Mucosa of rectum (tissue), 2 donors: ENCODE data around the gene ZSCAN20.
"Not testable (repeated sequence)": the region's sequence is repeated elsewhere in the genome, so short reads cannot be mapped to it uniquely, and the experiment has no call there.

Experiments
- H3K27ac ChIP-seq, 2 donors: one replicate each; pipeline ENCODE4 v1.7.0; 2013; ENCODE audit warnings: inconsistent platforms in 2 of 2, low read depth in 2 of 2, low read length in 2 of 2
- H3K27me3 ChIP-seq, 2 donors: one replicate each; pipeline ENCODE4 v1.7.0; 2013; ENCODE audit warnings: low read length in 2 of 2; ENCODE audit not compliant: control insufficient read depth in 2 of 2, insufficient read depth in 2 of 2
- H3K36me3 ChIP-seq, 2 donors: one replicate each; pipeline ENCODE4 v1.7.0; 2013; ENCODE audit warnings: low read length in 2 of 2; ENCODE audit not compliant: control insufficient read depth in 2 of 2, insufficient read depth in 2 of 2
- H3K4me1 ChIP-seq, 2 donors: one replicate each; pipeline ENCODE4 v1.7.0; 2013; ENCODE audit warnings: low read length in 2 of 2, mild to moderate bottlenecking in 1 of 2; ENCODE audit not compliant: control insufficient read depth in 2 of 2, insufficient read depth in 2 of 2
- H3K4me3 ChIP-seq, 2 donors: one replicate each; pipeline ENCODE4 v1.7.0; 2013; ENCODE audit warnings: low read length in 2 of 2
- H3K9ac ChIP-seq, 2 donors: one replicate each; pipeline ENCODE4 v1.7.0; 2013; ENCODE audit warnings: low read length in 2 of 2, low read depth in 1 of 2, mild to moderate bottlenecking in 1 of 2
- H3K9me3 ChIP-seq, 2 donors: one replicate each; pipeline ENCODE4 v1.7.0; 2013; ENCODE audit warnings: low read length in 2 of 2; ENCODE audit not compliant: control insufficient read depth in 2 of 2
- donor health status: healthy.
- donor health status: Normal muscosa, but diverticular disease.

Gene ZSCAN20

DNA sequence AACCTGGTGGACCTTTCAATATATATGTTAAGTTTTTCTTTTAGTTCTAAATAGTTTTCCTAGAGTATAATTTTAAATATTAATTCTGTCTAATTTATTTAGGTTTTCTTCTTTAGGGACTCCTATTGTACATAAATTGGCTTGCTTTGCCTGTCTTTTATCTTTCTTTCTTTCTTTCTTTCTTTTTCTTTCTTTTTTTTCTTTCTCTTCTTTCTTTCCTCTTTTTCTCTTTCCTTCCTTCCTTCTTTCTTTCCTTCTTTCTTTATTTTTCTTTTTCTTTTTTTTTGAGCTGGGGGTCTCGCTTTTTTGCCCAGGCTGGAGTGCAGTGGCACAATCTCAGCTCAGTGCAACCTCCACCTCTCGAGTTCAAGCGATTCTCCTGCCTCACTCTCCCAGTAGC is 35.2 kb downstream of the ZSCAN20 start:
- no peak overlapping the region for H3K27ac ChIP-seq
- H3K9ac ChIP-seq, result no peak overlapping the region
- no peak overlapping the region for H3K4me3 ChIP-seq
- no peaks in the 10 kb centered on the region for H3K36me3 ChIP-seq
- no peaks in the 10 kb centered on the region for H3K9me3 ChIP-seq
- H3K27me3 ChIP-seq, result no peaks in the 10 kb centered on the region
- no peaks in the 10 kb centered on the region for H3K4me1 ChIP-seq

DNA sequence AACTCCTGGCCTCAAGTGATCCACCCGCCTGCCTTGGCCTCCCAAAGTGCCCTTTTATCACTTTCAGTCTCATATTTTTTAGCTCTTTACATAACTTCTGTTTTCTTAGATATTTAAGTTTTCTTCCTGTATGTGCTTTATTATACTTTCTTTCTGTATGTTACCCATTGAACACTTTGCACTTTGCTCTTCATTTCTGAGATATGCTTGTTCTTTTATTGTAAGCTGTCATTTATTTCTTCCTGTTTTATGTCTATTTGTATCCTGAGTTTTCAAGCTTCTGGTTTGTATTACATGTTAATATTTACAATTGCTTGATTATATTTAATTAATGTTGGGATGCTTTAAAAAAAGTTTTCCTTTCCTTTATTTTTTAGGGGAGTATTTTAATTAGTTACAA is 35.7 kb downstream of the ZSCAN20 start:
- H3K36me3 ChIP-seq, result no peaks in the 10 kb centered on the region
- H3K9me3 ChIP-seq, result no peaks in the 10 kb centered on the region
- no peaks in the 10 kb centered on the region for H3K27me3 ChIP-seq
- H3K4me1 ChIP-seq, result no peaks in the 10 kb centered on the region
- H3K4me3 ChIP-seq, result no peak overlapping the region
- H3K27ac ChIP-seq, result no peak overlapping the region
- no peak overlapping the region for H3K9ac ChIP-seq

DNA sequence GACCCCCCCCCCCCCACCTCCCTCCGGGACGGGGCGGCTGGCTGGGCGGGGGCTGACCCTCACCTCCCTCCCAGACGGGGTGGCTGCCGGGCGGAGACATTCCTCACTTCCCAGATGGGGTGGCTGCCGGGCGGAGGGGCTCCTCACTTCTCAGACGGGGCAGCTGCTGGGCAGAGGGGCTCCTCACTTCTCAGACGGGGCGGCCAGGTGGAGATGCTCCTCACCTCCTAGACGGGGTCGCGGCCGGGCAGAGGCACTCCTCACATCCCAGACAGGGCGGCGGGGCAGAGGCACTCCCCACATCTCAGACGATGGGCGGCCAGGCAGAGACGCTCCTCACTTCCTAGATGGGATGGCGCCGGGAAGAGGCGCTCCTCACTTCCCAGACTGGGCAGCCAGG is 36.8 kb downstream of the ZSCAN20 start:
- H3K4me3 ChIP-seq, H3K9me3 ChIP-seq, H3K27ac ChIP-seq, H3K9ac ChIP-seq, H3K36me3 ChIP-seq, H3K27me3 ChIP-seq, H3K4me1 ChIP-seq: not testable (repeated sequence)

DNA sequence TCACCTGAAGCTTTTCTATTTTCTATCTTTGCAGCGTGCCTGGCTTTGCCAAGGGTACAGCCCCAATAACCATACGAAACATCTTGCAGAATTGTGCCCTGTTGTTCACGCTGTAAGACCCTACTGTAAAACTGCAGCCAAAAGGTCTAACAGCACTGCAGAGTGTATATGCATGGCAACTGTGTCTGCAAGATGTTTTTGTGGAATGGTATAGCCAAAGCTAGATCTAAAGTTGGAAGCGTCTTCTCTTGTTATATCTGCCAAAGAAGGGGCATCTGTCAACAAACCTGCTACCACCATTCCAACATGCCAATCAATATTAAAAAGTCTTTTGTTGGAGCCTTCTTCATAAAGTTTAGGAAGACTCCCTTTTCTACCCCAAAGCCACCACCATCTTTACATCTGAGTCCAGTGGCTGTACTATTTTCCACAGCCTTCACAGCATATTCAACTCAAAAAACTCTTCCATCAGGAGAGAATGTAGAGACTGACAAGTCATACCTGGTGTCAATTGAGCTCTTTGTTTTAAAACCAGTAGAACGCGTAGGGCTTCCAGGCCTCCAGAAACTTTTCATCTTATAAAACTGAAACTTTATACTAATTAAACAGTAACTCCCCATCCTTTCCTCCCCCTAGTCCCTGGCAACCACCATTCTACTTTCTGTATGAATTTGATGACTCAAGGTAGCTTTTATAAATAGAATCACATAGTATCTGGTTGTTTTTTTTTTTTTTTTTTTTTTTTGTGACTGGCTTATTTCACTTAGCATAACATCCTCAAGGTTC is 40.0 kb downstream of the ZSCAN20 start:
- H3K27ac ChIP-seq, result no peak overlapping the region
- H3K4me3 ChIP-seq, result no peak overlapping the region
- no peaks in the 10 kb centered on the region for H3K4me1 ChIP-seq
- no peak overlapping the region for H3K9ac ChIP-seq
- no peaks in the 10 kb centered on the region for H3K9me3 ChIP-seq
- no peaks in the 10 kb centered on the region for H3K27me3 ChIP-seq
- no peaks in the 10 kb centered on the region for H3K36me3 ChIP-seq

GRCh38 chr1:33515112-33515511 is 42.7 kb downstream of the ZSCAN20 start:
- H3K4me3 ChIP-seq, result no peak overlapping the region
- no peak overlapping the region for H3K9ac ChIP-seq
- no peaks in the 10 kb centered on the region for H3K4me1 ChIP-seq
- H3K36me3 ChIP-seq, result no peaks in the 10 kb centered on the region
- H3K27me3 ChIP-seq, result no peaks in the 10 kb centered on the region
- H3K9me3 ChIP-seq, result no peaks in the 10 kb centered on the region
- H3K27ac ChIP-seq, result no peak overlapping the region

GRCh38 chr1:33515607-33516006 is 43.2 kb downstream of the ZSCAN20 start:
- H3K9me3 ChIP-seq, result no peaks in the 10 kb centered on the region
- no peaks in the 10 kb centered on the region for H3K4me1 ChIP-seq
- no peak overlapping the region for H3K4me3 ChIP-seq
- H3K9ac ChIP-seq, result no peak overlapping the region
- no peak overlapping the region for H3K27ac ChIP-seq
- no peaks in the 10 kb centered on the region for H3K27me3 ChIP-seq
- H3K36me3 ChIP-seq, result no peaks in the 10 kb centered on the region

DNA sequence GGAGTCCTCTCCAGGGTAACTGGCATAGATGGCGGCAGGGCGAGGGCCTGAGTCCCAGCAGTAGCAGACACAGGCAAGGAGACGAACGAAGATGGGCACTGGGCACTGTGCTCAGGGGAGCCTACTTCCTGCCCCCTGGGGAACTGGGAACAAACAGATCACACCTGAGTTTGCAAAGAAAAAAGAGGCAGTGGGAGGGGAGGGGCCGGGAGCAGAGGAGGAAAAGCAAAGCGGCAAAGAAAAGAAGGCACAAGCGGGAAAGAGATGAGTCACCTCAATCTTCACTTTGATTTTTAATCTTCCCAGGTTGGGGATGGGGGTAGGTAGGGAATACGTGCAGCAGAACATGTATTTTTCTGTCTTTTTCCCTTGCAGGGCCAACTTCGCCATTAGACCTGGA is 44.0 kb downstream of the ZSCAN20 start:
- Histone ChIP-seq H3K4me1 (no peaks in the 10 kb centered on the region), H3K4me3 (no peak overlapping the region), H3K9me3 (no peaks in the 10 kb centered on the region), H3K36me3 (no peaks in the 10 kb centered on the region), H3K9ac (no peak overlapping the region), H3K27ac (peak overlapping the region in 1 of 2 donors; percentile 38), H3K27me3 (no peaks in the 10 kb centered on the region)

GRCh38 chr1:33516891-33517567 is 44.6 kb downstream of the ZSCAN20 start:
- no peak overlapping the region for H3K9ac ChIP-seq

GRCh38 chr1:33517596-33518250 is 45.3 kb downstream of the ZSCAN20 start:
- no peak overlapping the region for H3K9ac ChIP-seq
- no peak overlapping the region for H3K4me3 ChIP-seq
- no peaks in the 10 kb centered on the region for H3K9me3 ChIP-seq
- H3K27ac ChIP-seq, result peak overlapping the region in 1 of 2 donors; percentile 17
- no peaks in the 10 kb centered on the region for H3K36me3 ChIP-seq
- H3K27me3 ChIP-seq, result no peaks in the 10 kb centered on the region
- no peaks in the 10 kb centered on the region for H3K4me1 ChIP-seq

More at GRCh38 chr1:33516891-33517567, 44.6 kb downstream of the ZSCAN20 start:
- H3K36me3 ChIP-seq, result no peaks in the 10 kb centered on the region
- no peaks in the 10 kb centered on the region for H3K9me3 ChIP-seq
- H3K4me1 ChIP-seq, result no peaks in the 10 kb centered on the region
- H3K4me3 ChIP-seq, result no peak overlapping the region
- H3K27ac ChIP-seq, result peak overlapping the region in 1 of 2 donors; percentile 38
- no peaks in the 10 kb centered on the region for H3K27me3 ChIP-seq

- no peak overlapping the region for H3K27ac ChIP-seq
- H3K9ac ChIP-seq, result no peak overlapping the region
- no peaks in the 10 kb centered on the region for H3K36me3 ChIP-seq
- no peaks in the 10 kb centered on the region for H3K27me3 ChIP-seq
- no peaks in the 10 kb centered on the region for H3K9me3 ChIP-seq
- no peaks in the 10 kb centered on the region for H3K4me1 ChIP-seq
- no peak overlapping the region for H3K4me3 ChIP-seq
These were observed 46.9 kb downstream of the ZSCAN20 start for GRCh38 chr1:33519240-33519884.
